CD1c-positive myeloid dendritic cell (primary cell): ENCODE data around the gene F2RL1.
"Not testable (repeated sequence)": the region's sequence is repeated elsewhere in the genome, so short reads cannot be mapped to it uniquely, and the experiment has no call there.

Experiments
- DNase-seq: peaks from one replicate; pipeline ENCODE4 v3.0.0-alpha.2; 2016; ENCODE audit errors: extremely low spot score

F2RL1 gene

GRCh38 chr5:76818844-76819831 is at the start of gene F2RL1:
Gene F2RL1, plus strand, starts transcription at chr5:76819030. Its CDS starts 153 bp downstream, at chr5:76819183.
- DNase-seq, result peak; percentile 51

GRCh38 chr5:76771041-76771440 is 47.8 kb upstream of the F2RL1 start:
- not testable (repeated sequence) for DNase-seq

- no peak for DNase-seq
Observed at GRCh38 chr5:76771705-76772405, 47.0 kb upstream of the F2RL1 start.

- no peak for DNase-seq
Observed at GRCh38 chr5:76775921-76776320, 42.9 kb upstream of the F2RL1 start.

GRCh38 chr5:76776391-76776790 is 42.4 kb upstream of the F2RL1 start:
- no peak for DNase-seq

- DNase-seq, result not testable (repeated sequence)
Observed at GRCh38 chr5:76780616-76781015, 38.2 kb upstream of the F2RL1 start.

GRCh38 chr5:76781775-76782174 is 37.1 kb upstream of the F2RL1 start:
- no peak for DNase-seq

GRCh38 chr5:76782444-76782843 is 36.4 kb upstream of the F2RL1 start:
- DNase-seq, result no peak

- no peak for DNase-seq
Observed at GRCh38 chr5:76787237-76787636, 31.6 kb upstream of the F2RL1 start.

GRCh38 chr5:76788362-76788761 is 30.5 kb upstream of the F2RL1 start:
- DNase-seq, result no peak

GRCh38 chr5:76789275-76789674 is 29.6 kb upstream of the F2RL1 start:
- not testable (repeated sequence) for DNase-seq

- DNase-seq, result no peak
Observed at GRCh38 chr5:76789991-76790581, 28.7 kb upstream of the F2RL1 start.

- DNase-seq, result no peak
Observed at GRCh38 chr5:76790632-76791290, 28.1 kb upstream of the F2RL1 start.

- DNase-seq, result no peak
Observed at GRCh38 chr5:76791461-76791860, 27.4 kb upstream of the F2RL1 start.

- no peak for DNase-seq
Observed at GRCh38 chr5:76794871-76795270, 24.0 kb upstream of the F2RL1 start.

- no peak for DNase-seq
Observed at GRCh38 chr5:76799588-76799987, 19.2 kb upstream of the F2RL1 start.

GRCh38 chr5:76800579-76800978 is 18.3 kb upstream of the F2RL1 start:
- no peak for DNase-seq

- no peak for DNase-seq
Observed at GRCh38 chr5:76801159-76801802, 17.5 kb upstream of the F2RL1 start.

GRCh38 chr5:76801803-76802195 is 17.0 kb upstream of the F2RL1 start:
- no peak for DNase-seq

GRCh38 chr5:76804266-76804665 is 14.6 kb upstream of the F2RL1 start:
- no peak for DNase-seq

GRCh38 chr5:76805821-76806505 is 12.9 kb upstream of the F2RL1 start:
- DNase-seq, result no peak
